ENCODE data around the gene UNC5CL. TPM values are rescaled to one million over a fixed set of nuclear protein-coding genes. Genes with fewer than 3 reads are reported as not detected.
A peak's percentile ranks its signal among the peaks of the same experiment; 100 is the strongest.

Gene UNC5CL
- total and polyA plus RNA-seq, 9 of the 15 experiments (the other 6 are each of a cell fraction or from before 2014, with no cell fraction given) = 0.07 to 1.8 (median 0.62) TPM; not detected in 1

GRCh38 chr6:41071923-41072835, 33.2 kb upstream of the UNC5CL start, which contains the start of gene OARD1 (continued):
- TF ChIP-seq ZFX (CRISPR knock-in tag; IDR thresholded peaks at IDR 0.05) (peak; percentile 83), ESRRA (IDR thresholded peaks at IDR 0.05; ENCODE audit: borderline replicate concordance, low read depth) (peak; percentile 21; the same call in 1 of the 2 replicates), LARP7 (IDR thresholded peaks at IDR 0.05) (no peak), SIRT6 (IDR thresholded peaks at IDR 0.05; ENCODE audit: low read depth, low read length) (no peak), TCF3 (CRISPR knock-in tag; IDR thresholded peaks at IDR 0.05) (0 out of 2 replicates have a peak, but pooled peaks have one; percentile 2), MCM5 (IDR thresholded peaks at IDR 0.05; ENCODE audit: low read depth) (no peak), BRD9 (IDR thresholded peaks at IDR 0.05; ENCODE audit: low read depth, partially characterized antibody) (peak; percentile 79), ZNF398 (CRISPR knock-in tag; IDR thresholded peaks at IDR 0.05) (no peak), MXI1 (IDR thresholded peaks at IDR 0.05; ENCODE audit: low read depth, low read length) (no peak), SRF (CRISPR knock-in tag; IDR thresholded peaks at IDR 0.05) (peak in 1 of 2 experiments; percentile 80; a peak in 2 of 4 replicates), ZNF584 (CRISPR knock-in tag; IDR thresholded peaks at IDR 0.05; ENCODE audit: low read depth) (no peak), PCBP2 (IDR thresholded peaks at IDR 0.05; ENCODE audit: low read depth, low read length, poor library complexity, severe bottlenecking) (no peak), KAT2B (IDR thresholded peaks at IDR 0.05; ENCODE audit: low read depth, low read length) (no peak), KDM5B (IDR thresholded peaks at IDR 0.05; ENCODE audit: insufficient replicate concordance, low read depth, low read length) (peak; percentile 73), ZNF77 (CRISPR knock-in tag; IDR thresholded peaks at IDR 0.05) (no peak), ZNF347 (CRISPR knock-in tag; IDR thresholded peaks at IDR 0.05; ENCODE audit: low read depth) (no peak), ZNF134 (CRISPR knock-in tag; conservative IDR thresholded peaks at IDR 0.05) (no peak), ZNF239 (CRISPR knock-in tag; IDR thresholded peaks at IDR 0.05) (no peak; the same call in 1 of the 2 replicates), HEY1 (CRISPR knock-in tag; IDR thresholded peaks at IDR 0.05; ENCODE audit: borderline replicate concordance) (no peak)
- TF ChIP-seq, protein P1, sequence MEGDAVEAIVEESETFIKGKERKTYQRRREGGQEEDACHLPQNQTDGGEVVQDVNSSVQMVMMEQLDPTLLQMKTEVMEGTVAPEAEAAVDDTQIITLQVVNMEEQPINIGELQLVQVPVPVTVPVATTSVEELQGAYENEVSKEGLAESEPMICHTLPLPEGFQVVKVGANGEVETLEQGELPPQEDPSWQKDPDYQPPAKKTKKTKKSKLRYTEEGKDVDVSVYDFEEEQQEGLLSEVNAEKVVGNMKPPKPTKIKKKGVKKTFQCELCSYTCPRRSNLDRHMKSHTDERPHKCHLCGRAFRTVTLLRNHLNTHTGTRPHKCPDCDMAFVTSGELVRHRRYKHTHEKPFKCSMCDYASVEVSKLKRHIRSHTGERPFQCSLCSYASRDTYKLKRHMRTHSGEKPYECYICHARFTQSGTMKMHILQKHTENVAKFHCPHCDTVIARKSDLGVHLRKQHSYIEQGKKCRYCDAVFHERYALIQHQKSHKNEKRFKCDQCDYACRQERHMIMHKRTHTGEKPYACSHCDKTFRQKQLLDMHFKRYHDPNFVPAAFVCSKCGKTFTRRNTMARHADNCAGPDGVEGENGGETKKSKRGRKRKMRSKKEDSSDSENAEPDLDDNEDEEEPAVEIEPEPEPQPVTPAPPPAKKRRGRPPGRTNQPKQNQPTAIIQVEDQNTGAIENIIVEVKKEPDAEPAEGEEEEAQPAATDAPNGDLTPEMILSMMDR (IDR thresholded peaks at IDR 0.05 in 2 of 3, conservative IDR thresholded peaks at IDR 0.05 in 1 of 3; ENCODE audit: insufficient read depth in 2 of 3, low read depth in 1 of 3, low read length in 3 of 3) = peak in 2 of 3 experiments; percentile 1 to 36; a peak in 2 of 6 replicates
- TF ChIP-seq, protein P2, sequence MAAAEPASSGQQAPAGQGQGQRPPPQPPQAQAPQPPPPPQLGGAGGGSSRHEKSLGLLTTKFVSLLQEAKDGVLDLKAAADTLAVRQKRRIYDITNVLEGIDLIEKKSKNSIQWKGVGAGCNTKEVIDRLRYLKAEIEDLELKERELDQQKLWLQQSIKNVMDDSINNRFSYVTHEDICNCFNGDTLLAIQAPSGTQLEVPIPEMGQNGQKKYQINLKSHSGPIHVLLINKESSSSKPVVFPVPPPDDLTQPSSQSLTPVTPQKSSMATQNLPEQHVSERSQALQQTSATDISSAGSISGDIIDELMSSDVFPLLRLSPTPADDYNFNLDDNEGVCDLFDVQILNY (CRISPR knock-in tag; IDR thresholded peaks at IDR 0.05) = no peak
- TF ChIP-seq, protein P3, sequence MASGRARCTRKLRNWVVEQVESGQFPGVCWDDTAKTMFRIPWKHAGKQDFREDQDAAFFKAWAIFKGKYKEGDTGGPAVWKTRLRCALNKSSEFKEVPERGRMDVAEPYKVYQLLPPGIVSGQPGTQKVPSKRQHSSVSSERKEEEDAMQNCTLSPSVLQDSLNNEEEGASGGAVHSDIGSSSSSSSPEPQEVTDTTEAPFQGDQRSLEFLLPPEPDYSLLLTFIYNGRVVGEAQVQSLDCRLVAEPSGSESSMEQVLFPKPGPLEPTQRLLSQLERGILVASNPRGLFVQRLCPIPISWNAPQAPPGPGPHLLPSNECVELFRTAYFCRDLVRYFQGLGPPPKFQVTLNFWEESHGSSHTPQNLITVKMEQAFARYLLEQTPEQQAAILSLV (tag; IDR thresholded peaks at IDR 0.05) = no peak

Data from K562 (cell line).